GM21737 (cell line): ENCODE measurements around the gene SPATA2.
"Not testable (repeated sequence)": the region's sequence is repeated elsewhere in the genome, so short reads cannot be mapped to it uniquely, and the experiment has no call there.

Source experiments
- ATAC-seq: cut with Tn5 transposase; IDR thresholded peaks from one replicate; pipeline ENCODE4 v1.9.1; 2021; ENCODE audit warnings: mild to moderate bottlenecking, moderate library complexity; ENCODE audit not compliant: unreplicated experiment

Gene SPATA2

DNA sequence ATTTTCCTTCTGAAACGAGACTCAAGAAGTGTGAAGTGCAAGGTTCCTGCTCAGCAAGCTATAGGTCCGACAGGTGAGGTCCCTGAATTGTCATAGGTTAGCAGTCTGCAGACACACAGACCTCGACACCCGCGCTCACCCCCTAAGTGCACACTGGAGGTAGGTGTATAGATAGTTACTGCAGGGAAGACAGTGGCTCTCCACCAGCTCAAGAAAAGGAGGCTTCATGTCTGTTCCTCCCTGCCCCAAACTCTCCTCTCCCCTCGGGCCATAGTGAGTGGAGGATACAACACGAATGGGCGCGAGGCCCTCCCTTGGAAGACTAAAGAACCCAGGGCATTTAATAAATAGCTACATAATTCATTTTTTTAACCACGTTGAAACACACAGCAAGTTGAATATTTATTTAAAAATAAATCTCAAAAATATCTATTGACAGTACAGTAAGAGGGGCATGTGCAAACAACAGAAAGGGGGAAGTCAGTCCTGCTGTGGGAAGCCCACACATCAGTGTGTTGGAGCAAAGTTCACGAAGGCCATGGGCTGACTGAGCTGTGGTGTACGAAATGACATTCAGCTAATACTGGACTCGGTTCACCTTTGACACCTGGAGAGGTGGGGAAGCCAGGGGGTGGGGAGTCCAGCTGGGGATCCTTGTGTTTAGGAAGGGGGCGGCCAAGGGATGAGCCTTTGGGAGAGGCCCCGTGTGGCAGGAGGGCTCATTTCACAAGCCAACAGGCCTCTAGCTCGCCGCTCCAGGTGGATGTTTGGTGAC is 10.7 kb downstream of the SPATA2 start:
- no peak for ATAC-seq

DNA sequence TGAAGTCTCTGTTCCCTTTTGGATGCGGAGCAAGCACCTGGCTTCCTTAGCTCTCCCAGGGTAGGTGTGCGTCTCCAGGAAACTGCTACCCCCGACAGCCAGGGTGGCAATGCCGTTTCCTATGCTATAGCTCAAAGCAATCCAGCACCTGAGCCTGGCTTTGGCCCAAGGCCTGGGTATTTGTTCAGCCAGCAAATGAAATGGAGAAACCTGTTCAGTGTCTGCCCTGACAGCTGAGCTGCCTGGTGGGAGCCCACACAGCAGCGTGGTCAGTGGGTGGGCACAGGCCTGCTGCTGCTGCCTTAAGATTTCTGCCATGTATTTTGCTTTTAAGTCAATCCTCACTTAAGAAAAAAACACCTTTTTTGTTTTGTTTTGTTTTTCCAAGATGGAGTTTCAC is 13.7 kb downstream of the SPATA2 start:
- no peak for ATAC-seq

DNA sequence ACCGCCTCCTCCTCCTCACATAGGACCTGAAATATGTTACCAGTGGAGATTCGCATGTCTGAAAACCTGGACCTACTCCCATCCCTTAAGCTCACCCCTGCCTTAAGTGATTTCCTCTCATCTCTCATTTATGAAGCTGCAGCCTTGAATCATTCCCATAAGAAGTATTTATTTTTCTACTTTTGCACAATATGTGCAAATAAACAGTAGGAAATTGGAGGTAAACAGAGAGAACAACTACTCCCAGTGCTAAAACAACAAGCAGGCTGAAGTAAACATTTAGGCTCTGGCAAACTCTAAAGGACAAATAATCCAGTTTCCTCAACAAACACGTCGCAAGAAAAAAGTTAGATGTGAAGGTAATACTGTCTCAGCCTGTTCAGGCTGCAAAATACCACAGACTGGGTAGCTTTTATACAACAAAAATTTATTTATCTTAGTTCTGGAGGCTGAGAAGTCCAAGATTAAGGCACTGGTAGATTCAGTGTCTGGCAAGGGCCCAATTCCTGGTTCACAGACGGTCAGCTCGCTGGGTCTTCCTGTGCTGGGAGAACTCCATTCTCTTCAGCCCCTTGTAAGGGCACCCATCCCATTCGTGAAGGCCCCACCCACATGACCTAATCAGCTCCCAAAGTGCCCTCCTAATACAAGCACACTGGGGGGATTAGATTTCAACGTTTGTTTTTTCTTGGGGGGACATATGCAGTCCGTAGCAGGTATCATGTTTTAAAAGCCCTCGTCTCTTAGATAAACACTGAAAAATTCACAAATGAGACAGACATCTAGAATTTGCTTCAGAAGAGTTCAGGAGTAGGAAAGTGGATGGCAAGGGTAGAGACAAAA is 15.6 kb downstream of the SPATA2 start:
- ATAC-seq = no peak

GRCh38 chr20:49896204-49896603 is 19.1 kb downstream of the SPATA2 start:
- ATAC-seq = no peak

GRCh38 chr20:49895474-49896093 is 19.7 kb downstream of the SPATA2 start:
- not testable (repeated sequence) for ATAC-seq

GRCh38 chr20:49894073-49894470 is 21.3 kb downstream of the SPATA2 start:
- no peak for ATAC-seq

DNA sequence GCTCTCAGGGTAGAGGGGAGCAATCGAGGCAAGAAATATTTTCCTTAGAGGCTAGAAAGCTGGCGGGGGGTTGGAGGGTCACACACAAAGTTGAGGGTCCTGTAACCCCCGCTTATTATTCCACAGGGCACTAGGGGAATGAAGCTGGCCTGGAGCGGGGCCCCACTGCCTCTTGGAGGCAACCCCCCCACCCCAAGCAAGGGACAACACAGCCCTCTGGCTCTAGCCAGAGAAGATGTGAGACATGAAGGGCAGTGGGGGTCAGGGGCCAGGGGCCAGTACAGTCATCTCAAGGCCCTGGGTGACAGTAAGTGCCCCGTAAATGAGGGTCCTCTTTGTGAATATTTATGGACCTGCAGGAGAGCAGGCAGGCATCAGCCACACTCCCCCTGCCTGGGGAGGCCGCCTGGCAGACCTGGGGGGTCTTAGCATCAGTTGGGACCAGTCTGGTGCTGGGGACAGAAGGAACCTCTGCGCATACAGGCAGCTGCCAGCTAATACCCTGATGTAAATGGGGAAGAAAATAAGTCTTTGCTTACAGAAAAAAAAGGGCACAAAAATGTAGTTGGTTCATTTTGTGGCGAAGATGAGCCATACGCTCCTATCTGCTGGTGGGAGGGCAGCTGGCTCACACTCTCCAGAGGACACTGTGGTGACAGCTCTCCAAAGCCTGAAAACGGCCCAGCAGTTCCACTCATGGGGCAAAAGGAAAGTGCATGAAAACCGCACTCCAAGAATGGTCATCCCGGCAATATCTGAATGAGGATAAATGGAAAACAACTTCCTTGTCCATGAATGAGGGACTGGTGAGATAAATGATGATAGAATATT is 21.9 kb downstream of the SPATA2 start:
- no peak for ATAC-seq

DNA sequence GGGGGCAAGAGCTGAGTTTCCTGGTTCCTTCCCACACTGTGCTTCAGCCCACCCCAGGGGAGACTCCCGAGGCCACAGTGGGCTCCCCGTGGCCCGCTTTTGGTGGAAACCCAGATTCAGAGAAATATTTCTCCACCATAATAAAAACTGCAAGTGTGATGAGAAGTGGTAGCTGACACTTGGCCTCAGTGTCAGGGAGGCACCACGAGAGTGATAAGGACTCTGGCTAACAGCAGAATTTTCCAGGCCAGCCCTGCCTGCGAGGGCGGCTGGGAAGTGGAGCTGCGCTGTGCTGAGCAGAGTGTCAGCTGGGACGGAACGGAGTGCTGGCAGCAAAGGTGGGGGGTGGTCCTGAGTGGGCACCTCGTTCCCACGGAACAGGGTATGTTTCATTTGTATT is 22.5 kb downstream of the SPATA2 start:
- no peak for ATAC-seq

- no peak for ATAC-seq
Observed at GRCh38 chr20:49892260-49892659, 23.1 kb downstream of the SPATA2 start.

GRCh38 chr20:49891476-49892110 is 23.7 kb downstream of the SPATA2 start:
- ATAC-seq = no peak

DNA sequence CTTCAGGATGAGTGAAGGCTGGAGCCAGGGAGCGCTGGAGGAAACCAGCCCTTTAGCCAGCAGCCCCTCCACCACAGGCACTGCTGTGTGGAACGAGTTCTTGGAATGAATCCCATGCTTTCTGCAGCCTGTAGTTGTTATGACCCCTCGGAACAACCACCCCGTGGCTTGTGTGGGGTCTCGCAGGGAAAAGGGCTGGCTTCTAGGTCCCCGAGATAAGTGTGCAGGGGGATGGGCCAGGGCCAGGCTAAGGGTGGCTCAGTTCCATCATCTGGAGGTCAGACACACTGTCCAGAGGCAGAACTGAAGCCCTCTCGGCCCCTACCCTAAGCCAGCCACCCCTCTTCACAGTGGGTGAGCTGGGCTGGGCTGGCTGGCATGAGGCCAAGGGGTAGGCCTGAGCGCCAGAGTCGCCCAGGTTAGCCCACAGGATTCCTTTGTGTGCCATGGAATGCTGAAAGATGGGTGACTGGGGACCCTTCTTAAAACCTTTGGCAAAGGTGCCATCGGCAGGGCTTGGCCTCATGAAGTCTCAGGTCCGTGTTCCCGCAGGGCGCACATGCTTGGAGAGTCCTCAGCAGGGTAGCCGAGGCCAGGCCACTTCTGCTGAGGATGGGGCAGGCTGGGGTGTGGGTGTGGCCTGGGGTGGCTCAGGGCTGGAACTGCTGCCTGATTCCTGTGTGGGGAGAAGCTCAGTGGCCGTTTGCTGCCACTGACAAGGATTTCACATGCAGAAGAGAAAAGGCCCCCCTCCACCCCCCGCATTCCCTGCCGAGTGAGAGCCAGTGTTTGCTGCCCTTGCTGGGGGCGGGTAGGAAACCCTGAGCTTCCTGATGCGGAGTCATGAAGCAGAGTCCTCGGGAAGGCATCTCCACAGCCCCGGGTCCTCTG is 24.6 kb downstream of the SPATA2 start:
- ATAC-seq = no peak

DNA sequence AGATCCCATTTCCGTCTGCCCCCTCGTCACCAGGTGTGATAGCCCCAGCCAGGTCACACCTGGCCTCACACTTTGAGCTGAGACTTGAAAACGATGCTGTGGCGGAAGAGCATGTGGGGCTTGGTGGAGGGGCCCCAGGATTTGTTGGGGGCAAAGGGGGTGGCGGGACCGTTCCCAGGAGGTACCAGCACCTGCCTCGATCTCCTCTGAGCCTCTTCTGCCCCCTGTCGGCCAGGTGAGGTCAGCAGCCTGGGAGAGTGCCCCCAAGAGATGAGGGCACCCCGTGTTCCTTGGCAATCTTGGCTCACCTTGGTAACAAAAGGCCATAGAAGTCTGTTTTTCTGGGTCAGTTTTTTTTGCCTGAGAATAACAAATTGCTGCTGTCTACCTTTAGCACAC is 25.4 kb downstream of the SPATA2 start:
- ATAC-seq = no peak

GRCh38 chr20:49889001-49889934 is 26.1 kb downstream of the SPATA2 start:
- no peak for ATAC-seq

DNA sequence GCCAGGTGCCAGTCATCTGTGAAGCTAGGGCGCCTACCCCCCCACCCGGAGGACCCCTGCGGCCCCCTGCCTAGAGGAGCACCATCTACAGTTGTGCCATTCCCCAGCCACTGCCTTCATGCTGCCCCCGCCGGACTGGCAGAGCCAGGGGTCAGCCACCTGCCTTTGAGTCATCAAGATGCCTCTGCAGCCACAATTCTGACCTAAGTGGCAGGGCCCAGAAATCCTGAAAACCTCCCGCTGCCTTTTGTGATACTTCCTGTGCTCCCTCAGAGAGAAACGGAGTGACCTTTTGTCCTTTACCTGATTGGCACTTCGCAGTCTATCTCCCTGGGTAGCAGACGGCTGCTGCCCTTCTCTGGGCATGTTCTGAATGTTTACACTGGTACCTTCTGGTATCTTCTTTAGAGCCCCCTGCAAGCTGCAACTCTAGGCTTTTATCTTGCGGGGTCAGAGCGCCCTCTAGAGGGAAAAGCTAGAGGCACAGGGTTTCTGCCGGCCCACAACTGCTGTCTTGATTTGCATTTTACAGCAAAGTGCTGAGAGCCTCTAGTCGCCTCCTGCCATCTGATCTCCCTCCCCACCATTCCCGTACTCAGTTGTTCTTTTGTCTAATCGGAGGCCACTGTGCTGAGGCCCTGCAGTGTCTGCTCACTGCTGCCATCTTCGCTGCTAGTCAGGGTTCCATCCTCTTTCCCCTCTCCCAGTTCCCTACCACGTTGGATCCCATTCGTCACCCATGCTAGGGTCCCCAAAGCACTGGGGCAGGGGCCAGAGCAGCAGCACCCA is 26.9 kb downstream of the SPATA2 start:
- ATAC-seq = no peak

DNA sequence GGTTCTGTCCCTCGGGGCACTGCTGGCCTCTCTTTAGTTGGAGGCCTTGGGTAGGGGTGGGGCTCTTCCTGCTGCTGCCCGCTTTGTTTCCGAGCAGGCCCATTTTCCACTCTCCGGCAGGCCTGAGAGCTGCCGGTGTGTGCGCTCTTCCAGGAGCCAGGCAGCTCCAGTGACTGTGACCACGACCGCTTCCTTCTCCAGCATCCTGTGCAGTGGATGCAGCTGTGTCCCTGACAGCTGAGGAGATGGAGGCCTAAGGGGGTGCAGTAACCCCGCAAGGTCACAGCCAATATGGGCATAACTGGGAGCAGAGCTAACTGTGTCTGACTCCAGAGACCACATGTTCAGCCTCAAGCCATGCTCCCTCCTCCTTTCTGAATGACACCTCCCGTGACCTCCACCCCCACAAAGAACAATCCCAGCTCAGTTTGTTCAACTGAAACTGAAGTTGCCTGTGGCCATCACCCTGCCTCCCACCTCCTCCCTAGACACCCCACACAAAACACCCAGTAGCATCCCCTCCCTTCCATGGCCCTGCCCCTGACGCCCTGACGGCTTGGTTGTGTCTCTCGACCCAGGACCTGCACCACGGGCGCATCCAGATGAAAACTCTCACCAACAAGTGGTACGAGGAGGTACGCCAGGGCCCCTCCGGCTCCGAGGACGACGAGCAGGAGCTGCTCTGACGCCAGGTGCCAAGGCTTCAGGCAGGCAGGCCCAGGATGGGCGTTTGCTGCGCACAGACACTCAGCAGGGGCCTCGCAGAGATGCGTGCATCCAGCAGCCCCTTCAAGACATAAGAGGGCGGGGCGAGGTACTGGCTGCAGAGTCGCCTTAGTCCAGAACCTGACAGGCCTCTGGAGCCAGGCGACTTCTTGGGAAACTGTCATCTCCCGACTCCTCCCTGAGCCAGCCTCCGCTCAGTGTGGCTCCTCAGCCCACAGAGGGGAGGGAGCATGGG is 27.8 kb downstream of the SPATA2 start:
- no peak for ATAC-seq

- no peak for ATAC-seq
Observed at GRCh38 chr20:49886571-49887213, 28.6 kb downstream of the SPATA2 start.
